Measurements from ENCODE around the gene ARHGAP44.

Gene ARHGAP44

GRCh38 chr17:12789481-12790248 lies at the start of gene ARHGAP44:
TSS of gene ARHGAP44 (plus strand) at chr17:12789498. CDS start at chr17:12789839, 341 bp downstream.
- peaks cover 8% of the 10 kb centered on the region for H3K4me1 Mint-ChIP-seq
- ATAC-seq (peak; percentile 63), DNase-seq (ENCODE audit: low spot score in 2 of 2) (peak; percentile 3 to 50)
- no peaks in the 10 kb centered on the region for H3K36me3 Mint-ChIP-seq
- H3K27ac Mint-ChIP-seq = no peak within 1 kb of the TSS
- no peaks in the 10 kb centered on the region for H3K9me3 Mint-ChIP-seq
- peak within 1 kb of the TSS; percentile 59 for H3K4me3 Mint-ChIP-seq

- DNase-seq (ENCODE audit: low spot score in 2 of 2) = no peak
- Mint-ChIP-seq H3K36me3 (no peaks in the 10 kb centered on the region), H3K9me3 (no peaks in the 10 kb centered on the region), H3K4me3 (no peak overlapping the region), H3K4me1 (no peaks in the 10 kb centered on the region), H3K27ac (no peak overlapping the region)
- ATAC-seq = no peak
Observed at GRCh38 chr17:12739500-12739899, 49.8 kb upstream of the ARHGAP44 start.

- Mint-ChIP-seq H3K4me1 (no peaks in the 10 kb centered on the region), H3K4me3 (no peak overlapping the region), H3K9me3 (peaks cover 10% of the 10 kb centered on the region), H3K27ac (no peak overlapping the region), H3K36me3 (no peaks in the 10 kb centered on the region)
- DNase-seq (ENCODE audit: low spot score in 2 of 2) (no peak), ATAC-seq (no peak)
Observed at GRCh38 chr17:12743046-12743445, 46.3 kb upstream of the ARHGAP44 start.

GRCh38 chr17:12744298-12744697 lies 45.0 kb upstream of the ARHGAP44 start:
- Mint-ChIP-seq H3K36me3 (no peaks in the 10 kb centered on the region), H3K9me3 (peaks cover 10% of the 10 kb centered on the region), H3K27ac (no peak overlapping the region), H3K4me1 (no peaks in the 10 kb centered on the region), H3K4me3 (no peak overlapping the region)
- ATAC-seq (no peak), DNase-seq (ENCODE audit: low spot score in 2 of 2) (no peak)

- H3K4me3 Mint-ChIP-seq = no peak overlapping the region
- DNase-seq (ENCODE audit: low spot score in 2 of 2) (no peak), ATAC-seq (no peak)
- H3K36me3 Mint-ChIP-seq = no peaks in the 10 kb centered on the region
- no peaks in the 10 kb centered on the region for H3K4me1 Mint-ChIP-seq
- H3K27ac Mint-ChIP-seq = no peak overlapping the region
- peaks cover 10% of the 10 kb centered on the region for H3K9me3 Mint-ChIP-seq
Observed at GRCh38 chr17:12744786-12745185, 44.5 kb upstream of the ARHGAP44 start.

- no peak overlapping the region for H3K4me3 Mint-ChIP-seq
- no peak for ATAC-seq
- H3K27ac Mint-ChIP-seq = no peak overlapping the region
- H3K4me1 Mint-ChIP-seq = no peaks in the 10 kb centered on the region
- peaks cover 10% of the 10 kb centered on the region for H3K9me3 Mint-ChIP-seq
- DNase-seq (ENCODE audit: low spot score in 2 of 2) = no peak
- no peaks in the 10 kb centered on the region for H3K36me3 Mint-ChIP-seq
Observed at GRCh38 chr17:12745486-12745885, 43.8 kb upstream of the ARHGAP44 start.

- DNase-seq (ENCODE audit: low spot score in 2 of 2) (no peak), ATAC-seq (no peak)
- peaks cover 6% of the 10 kb centered on the region for H3K9me3 Mint-ChIP-seq
- H3K4me3 Mint-ChIP-seq = no peak overlapping the region
- H3K27ac Mint-ChIP-seq = no peak overlapping the region
- no peaks in the 10 kb centered on the region for H3K4me1 Mint-ChIP-seq
- no peaks in the 10 kb centered on the region for H3K36me3 Mint-ChIP-seq
Observed at GRCh38 chr17:12756786-12757185, 32.5 kb upstream of the ARHGAP44 start.

- H3K27ac Mint-ChIP-seq = no peak overlapping the region
- ATAC-seq (no peak), DNase-seq (ENCODE audit: low spot score in 2 of 2) (no peak)
- H3K9me3 Mint-ChIP-seq = peaks cover 13% of the 10 kb centered on the region
- no peak overlapping the region for H3K4me3 Mint-ChIP-seq
- no peaks in the 10 kb centered on the region for H3K36me3 Mint-ChIP-seq
- H3K4me1 Mint-ChIP-seq = no peaks in the 10 kb centered on the region
Observed at GRCh38 chr17:12759090-12759489, 30.2 kb upstream of the ARHGAP44 start.

- H3K4me1 Mint-ChIP-seq = no peaks in the 10 kb centered on the region
- H3K27ac Mint-ChIP-seq = no peak overlapping the region
- ATAC-seq (no peak), DNase-seq (ENCODE audit: low spot score in 2 of 2) (no peak)
- no peaks in the 10 kb centered on the region for H3K36me3 Mint-ChIP-seq
- H3K4me3 Mint-ChIP-seq = no peak overlapping the region
- H3K9me3 Mint-ChIP-seq = peaks cover 13% of the 10 kb centered on the region
Observed at GRCh38 chr17:12765548-12765947, 23.8 kb upstream of the ARHGAP44 start.

- Mint-ChIP-seq H3K36me3 (no peaks in the 10 kb centered on the region), H3K9me3 (peaks cover 3% of the 10 kb centered on the region), H3K27ac (no peak overlapping the region), H3K4me3 (no peak overlapping the region), H3K4me1 (no peaks in the 10 kb centered on the region)
- ATAC-seq = no peak
- DNase-seq (ENCODE audit: low spot score in 2 of 2) = no peak
Observed at GRCh38 chr17:12768255-12768654, 21.0 kb upstream of the ARHGAP44 start.

- Mint-ChIP-seq H3K36me3 (no peaks in the 10 kb centered on the region), H3K4me1 (no peaks in the 10 kb centered on the region), H3K9me3 (peaks cover 3% of the 10 kb centered on the region), H3K4me3 (no peak overlapping the region), H3K27ac (no peak overlapping the region)
- no peak for ATAC-seq
- no peak for DNase-seq (ENCODE audit: low spot score in 2 of 2)
Observed at GRCh38 chr17:12769981-12770380, 19.3 kb upstream of the ARHGAP44 start.

- DNase-seq (ENCODE audit: low spot score in 2 of 2) (no peak), ATAC-seq (no peak)
- H3K4me1 Mint-ChIP-seq = no peaks in the 10 kb centered on the region
- peaks cover 6% of the 10 kb centered on the region for H3K9me3 Mint-ChIP-seq
- H3K4me3 Mint-ChIP-seq = no peak overlapping the region
- no peak overlapping the region for H3K27ac Mint-ChIP-seq
- no peaks in the 10 kb centered on the region for H3K36me3 Mint-ChIP-seq
Observed at GRCh38 chr17:12773153-12773552, 16.1 kb upstream of the ARHGAP44 start.

GRCh38 chr17:12789075-12789480 lies 220 bp upstream of the ARHGAP44 start:
- ATAC-seq (no peak), DNase-seq (ENCODE audit: low spot score in 2 of 2) (no peak)
- Mint-ChIP-seq H3K4me1 (peaks cover 8% of the 10 kb centered on the region), H3K36me3 (no peaks in the 10 kb centered on the region), H3K9me3 (no peaks in the 10 kb centered on the region), H3K27ac (no peak overlapping the region), H3K4me3 (peak overlapping the region; percentile 59)

GRCh38 chr17:12790249-12791106 lies 1.2 kb downstream of the ARHGAP44 start:
- Mint-ChIP-seq H3K4me3 (peak overlapping the region; percentile 59), H3K27ac (no peak overlapping the region), H3K36me3 (no peaks in the 10 kb centered on the region), H3K4me1 (peaks cover 8% of the 10 kb centered on the region), H3K9me3 (no peaks in the 10 kb centered on the region)
- DNase-seq (ENCODE audit: low spot score in 2 of 2) = no peak
- no peak for ATAC-seq

- H3K4me1 Mint-ChIP-seq = peaks cover 5% of the 10 kb centered on the region
- no peak overlapping the region for H3K27ac Mint-ChIP-seq
- H3K36me3 Mint-ChIP-seq = no peaks in the 10 kb centered on the region
- no peaks in the 10 kb centered on the region for H3K9me3 Mint-ChIP-seq
- DNase-seq (ENCODE audit: low spot score in 2 of 2) (no peak), ATAC-seq (no peak)
- H3K4me3 Mint-ChIP-seq = no peak overlapping the region
Observed at GRCh38 chr17:12794919-12795532, 5.7 kb downstream of the ARHGAP44 start.

All from stimulated activated effector memory CD8-positive, alpha-beta T cell treated with anti-CD3 and anti-CD28 coated beads, Interleukin-12 subunit alpha, Interleukin-12 subunit beta, amount 100 ng/mL, for 72 hours (primary cell).